Gastrocnemius medialis (tissue), 4 donors: Measurements from ENCODE around the gene NRCAM. TPM values are rescaled to one million over a fixed set of nuclear protein-coding genes. Genes with fewer than 3 reads are reported as not detected.

Source experiments
- ATAC-seq, 2 donors: fragments of 150-250 bp; one replicate each; pipeline ENCODE4 v1.9.1; 2016
- DNase-seq, 2 donors: peaks; one replicate each; pipeline ENCODE4 v3.0.0-alpha.2; 2019
- H3K27ac ChIP-seq, 4 donors: fragments of 200-600 bp; sonication (generic); 1 replicate in 1 of 4; 2 replicates in 3 of 4; pipeline ENCODE4 v1.5.1; 2016 to 2018; ENCODE audit warnings: mild to moderate bottlenecking in 2 of 4, moderate library complexity in 1 of 4
- H3K27me3 ChIP-seq, 3 donors: fragments of 200-600 bp; sonication (generic) in 2 of 3; 1 replicate in 1 of 3; 2 replicates in 2 of 3; pipeline versions ENCODE4 v1.5.1 to v1.6.0; 2016 to 2019; ENCODE audit warnings: mild to moderate bottlenecking in 1 of 3, moderate library complexity in 1 of 3
- H3K36me3 ChIP-seq, 2 donors: fragments of 200-600 bp; sonication (generic) in 1 of 2; one replicate each; pipeline ENCODE4 v1.5.1; 2017 to 2018
- H3K4me1 ChIP-seq, 2 donors: fragments of 200-600 bp; sonication (generic) in 1 of 2; one replicate each; pipeline ENCODE4 v1.5.1; 2016 to 2017; ENCODE audit warnings: mild to moderate bottlenecking in 2 of 2
- H3K4me3 ChIP-seq, 4 donors: fragments of 200-600 bp; sonication (generic) in 3 of 4; 1 replicate in 1 of 4; 2 replicates in 3 of 4; pipeline ENCODE4 v1.5.1; 2016 to 2019; ENCODE audit warnings: mild to moderate bottlenecking in 2 of 4
- H3K9me3 ChIP-seq, 3 donors: fragments of 200-600 bp; sonication (generic) in 2 of 3; 1 replicate in 1 of 3; 2 replicates in 2 of 3; pipeline ENCODE4 v1.5.1; 2016 to 2019
- CTCF ChIP-seq, 5 experiments: fragments of 450-650 bp in 3 of 5; fragments of 200-600 bp in 2 of 5; sonication (generic) in 2 of 5; IDR thresholded peaks in 4 of 5; conservative IDR thresholded peaks in 1 of 5; 1 replicate in 4 of 5; 2 replicates in 1 of 5; pipeline ENCODE4 v1.5.1; 2016 to 2019; ENCODE audit warnings: antibody characterized with exemption in 5 of 5, mild to moderate bottlenecking in 3 of 5, moderate library complexity in 3 of 5
- POLR2A ChIP-seq, 2 donors: fragments of 450-650 bp; IDR thresholded peaks; one replicate each; pipeline ENCODE4 v1.6.1; 2017; ENCODE audit warnings: antibody characterized with exemption in 2 of 2, mild to moderate bottlenecking in 2 of 2, moderate library complexity in 2 of 2
- in situ Hi-C, 4 donors: fragments of 200-750 bp; cut with MboI; loops; one replicate each; pipeline versions ENCODE4 v1.15.0 to v1.8.0; 2017; ENCODE audit warnings: low sequenced_read_pairs in 4 of 4
- intact Hi-C: fragments of 100-400 bp; cut with DNase I; formaldehyde crosslinking; loops from one replicate; pipeline ENCODE4 v1.15.1; 2023; ENCODE audit warnings: low total_unique reads
- total RNA-seq, 4 donors: library from RNA; depleted of rRNA; stranded (reverse); fragments of >200 nt; gene quantifications; one replicate each; pipeline versions ENCODE4 v1.1.0 to v1.2.3, GENCODE V29; 2016

The NRCAM gene
- total RNA-seq, 4 donors from 2014 or later = 0.18 to 0.31 (median 0.23) TPM; not detected in 1

GRCh38 chr7:108128514-108128913 lies 327.7 kb downstream of the NRCAM start:
- in situ Hi-C loops = loop anchor here in 2 of 4 donors (25.0 kb wide), 1 partner anchor 266 kb away; no protein-coding TSS in a partner anchor
- no peak overlapping the region for H3K4me3 ChIP-seq
- no peaks in the 10 kb centered on the region for H3K9me3 ChIP-seq
- intact Hi-C loops = no loop called here
- TF ChIP-seq CTCF (IDR thresholded peaks at IDR 0.05 in 4 of 5, conservative IDR thresholded peaks at IDR 0.05 in 1 of 5) = no peak
- no peak for TF ChIP-seq POLR2A (IDR thresholded peaks at IDR 0.05)
- no peaks in the 10 kb centered on the region for H3K36me3 ChIP-seq
- H3K4me1 ChIP-seq = no peaks in the 10 kb centered on the region
- no peaks in the 10 kb centered on the region for H3K27me3 ChIP-seq
- no peak overlapping the region for H3K27ac ChIP-seq
- ATAC-seq = no peak
- no peak for DNase-seq

GRCh38 chr7:108127461-108127860 lies 328.8 kb downstream of the NRCAM start:
- H3K4me3 ChIP-seq = no peak overlapping the region
- no peak overlapping the region for H3K27ac ChIP-seq
- in situ Hi-C loops (loop anchor here in 2 of 4 donors (25.0 kb wide), 1 partner anchor 265 kb away; no protein-coding TSS in a partner anchor), intact Hi-C loops (no loop called here)
- DNase-seq = no peak
- ATAC-seq = no peak
- TF ChIP-seq POLR2A (IDR thresholded peaks at IDR 0.05) (no peak), CTCF (IDR thresholded peaks at IDR 0.05 in 4 of 5, conservative IDR thresholded peaks at IDR 0.05 in 1 of 5) (no peak)
- H3K9me3 ChIP-seq = no peaks in the 10 kb centered on the region
- H3K4me1 ChIP-seq = no peaks in the 10 kb centered on the region
- no peaks in the 10 kb centered on the region for H3K36me3 ChIP-seq
- no peaks in the 10 kb centered on the region for H3K27me3 ChIP-seq

- Histone ChIP-seq H3K4me3 (no peak overlapping the region), H3K27me3 (no peaks in the 10 kb centered on the region), H3K9me3 (no peaks in the 10 kb centered on the region), H3K27ac (no peak overlapping the region), H3K4me1 (no peaks in the 10 kb centered on the region), H3K36me3 (no peaks in the 10 kb centered on the region)
- intact Hi-C loops = no loop called here
- in situ Hi-C loops = loop anchor here in 2 of 4 donors (25.0 kb wide), 1 partner anchor 263 kb away; no protein-coding TSS in a partner anchor
- no peak for ATAC-seq
- no peak for DNase-seq
- TF ChIP-seq POLR2A (IDR thresholded peaks at IDR 0.05) (no peak), CTCF (IDR thresholded peaks at IDR 0.05 in 4 of 5, conservative IDR thresholded peaks at IDR 0.05 in 1 of 5) (no peak)
These were observed 331.4 kb downstream of the NRCAM start for GRCh38 chr7:108124820-108125219.

GRCh38 chr7:108122181-108122580 lies 334.1 kb downstream of the NRCAM start:
- Histone ChIP-seq H3K36me3 (no peaks in the 10 kb centered on the region), H3K27ac (no peak overlapping the region), H3K4me1 (no peaks in the 10 kb centered on the region), H3K4me3 (no peak overlapping the region), H3K27me3 (no peaks in the 10 kb centered on the region), H3K9me3 (no peaks in the 10 kb centered on the region)
- intact Hi-C loops (no loop called here), in situ Hi-C loops (no loop called here)
- ATAC-seq = no peak
- TF ChIP-seq CTCF (IDR thresholded peaks at IDR 0.05 in 4 of 5, conservative IDR thresholded peaks at IDR 0.05 in 1 of 5) = no peak
- TF ChIP-seq POLR2A (IDR thresholded peaks at IDR 0.05) = no peak
- DNase-seq = no peak

GRCh38 chr7:108120933-108121332 lies 335.3 kb downstream of the NRCAM start:
- Histone ChIP-seq H3K4me3 (no peak overlapping the region), H3K36me3 (no peaks in the 10 kb centered on the region), H3K27ac (no peak overlapping the region), H3K9me3 (no peaks in the 10 kb centered on the region), H3K27me3 (no peaks in the 10 kb centered on the region), H3K4me1 (no peaks in the 10 kb centered on the region)
- intact Hi-C loops = no loop called here
- no peak for DNase-seq
- no peak for ATAC-seq
- TF ChIP-seq POLR2A (IDR thresholded peaks at IDR 0.05) = no peak
- no peak for TF ChIP-seq CTCF (IDR thresholded peaks at IDR 0.05 in 4 of 5, conservative IDR thresholded peaks at IDR 0.05 in 1 of 5)
- in situ Hi-C loops = no loop called here
